GM12875 (cell line): ENCODE results near the gene SCAMP2.

Experiments used
- H3K4me3 ChIP-seq: one replicate; pipeline ENCODE4 v1.5.1; 2011; ENCODE audit warnings: low read depth, low read length, control low read depth
- TF ChIP-seq, protein P1 (sequence below): IDR thresholded peaks from 2 replicates; pipeline ENCODE4 v1.5.1; 2011; ENCODE audit warnings: low read depth, mild to moderate bottlenecking, control low read depth, inconsistent platforms, low read length, moderate library complexity, borderline replicate concordance; ENCODE audit not compliant: insufficient read depth

SCAMP2 gene

DNA sequence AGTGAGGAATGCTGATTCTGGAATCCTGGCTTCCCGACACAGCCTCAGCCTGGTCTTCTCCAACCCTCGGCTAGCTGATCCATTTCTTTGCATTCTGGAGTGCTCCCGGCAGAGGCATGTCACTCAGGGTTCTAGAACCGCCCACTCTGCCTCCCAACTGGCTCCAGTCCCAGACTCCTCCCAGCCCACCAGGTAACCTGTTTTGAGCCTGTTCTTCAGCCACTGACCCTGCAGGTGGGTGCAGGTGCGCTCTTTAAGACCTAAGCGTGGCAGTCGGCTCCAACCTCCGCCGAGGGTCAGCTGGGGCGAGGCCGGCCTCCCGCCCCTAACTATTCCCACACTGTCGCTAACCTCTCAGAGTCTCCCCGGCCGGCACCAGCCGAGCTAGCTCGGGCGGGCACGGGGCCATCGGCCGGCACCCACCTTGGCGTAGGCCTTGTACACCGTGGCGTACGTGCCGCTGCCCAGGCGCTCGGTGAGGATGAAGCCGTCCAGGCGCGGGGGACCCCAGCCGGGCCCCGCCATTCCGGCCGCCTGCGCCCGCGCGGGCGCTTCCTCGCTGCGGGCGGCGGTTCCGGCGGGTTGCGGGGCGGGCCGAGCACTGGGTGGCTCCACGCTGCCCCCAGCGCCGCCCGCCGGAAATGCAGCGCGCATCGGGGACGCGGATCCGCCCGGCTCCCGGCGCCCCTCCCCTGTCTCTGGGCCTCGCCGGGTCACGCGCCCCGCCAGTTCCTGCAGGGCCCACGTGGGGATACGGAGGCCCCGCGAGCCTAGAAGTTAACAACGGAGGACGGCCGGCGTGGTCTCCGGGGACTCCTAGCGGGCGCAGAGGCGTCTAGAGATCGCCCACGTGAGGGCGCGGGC, 30.4 kb downstream of the SCAMP2 start, which contains the start of gene ULK3:
Gene ULK3, minus strand, starts transcription at position 576 of the 864 bp plus-strand sequence. Its CDS starts 51 bp downstream, at position 525.
- H3K4me3 ChIP-seq, result peak within 1 kb of the TSS; percentile 75
- TF ChIP-seq, protein P1, sequence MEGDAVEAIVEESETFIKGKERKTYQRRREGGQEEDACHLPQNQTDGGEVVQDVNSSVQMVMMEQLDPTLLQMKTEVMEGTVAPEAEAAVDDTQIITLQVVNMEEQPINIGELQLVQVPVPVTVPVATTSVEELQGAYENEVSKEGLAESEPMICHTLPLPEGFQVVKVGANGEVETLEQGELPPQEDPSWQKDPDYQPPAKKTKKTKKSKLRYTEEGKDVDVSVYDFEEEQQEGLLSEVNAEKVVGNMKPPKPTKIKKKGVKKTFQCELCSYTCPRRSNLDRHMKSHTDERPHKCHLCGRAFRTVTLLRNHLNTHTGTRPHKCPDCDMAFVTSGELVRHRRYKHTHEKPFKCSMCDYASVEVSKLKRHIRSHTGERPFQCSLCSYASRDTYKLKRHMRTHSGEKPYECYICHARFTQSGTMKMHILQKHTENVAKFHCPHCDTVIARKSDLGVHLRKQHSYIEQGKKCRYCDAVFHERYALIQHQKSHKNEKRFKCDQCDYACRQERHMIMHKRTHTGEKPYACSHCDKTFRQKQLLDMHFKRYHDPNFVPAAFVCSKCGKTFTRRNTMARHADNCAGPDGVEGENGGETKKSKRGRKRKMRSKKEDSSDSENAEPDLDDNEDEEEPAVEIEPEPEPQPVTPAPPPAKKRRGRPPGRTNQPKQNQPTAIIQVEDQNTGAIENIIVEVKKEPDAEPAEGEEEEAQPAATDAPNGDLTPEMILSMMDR, result peak; percentile 68

DNA sequence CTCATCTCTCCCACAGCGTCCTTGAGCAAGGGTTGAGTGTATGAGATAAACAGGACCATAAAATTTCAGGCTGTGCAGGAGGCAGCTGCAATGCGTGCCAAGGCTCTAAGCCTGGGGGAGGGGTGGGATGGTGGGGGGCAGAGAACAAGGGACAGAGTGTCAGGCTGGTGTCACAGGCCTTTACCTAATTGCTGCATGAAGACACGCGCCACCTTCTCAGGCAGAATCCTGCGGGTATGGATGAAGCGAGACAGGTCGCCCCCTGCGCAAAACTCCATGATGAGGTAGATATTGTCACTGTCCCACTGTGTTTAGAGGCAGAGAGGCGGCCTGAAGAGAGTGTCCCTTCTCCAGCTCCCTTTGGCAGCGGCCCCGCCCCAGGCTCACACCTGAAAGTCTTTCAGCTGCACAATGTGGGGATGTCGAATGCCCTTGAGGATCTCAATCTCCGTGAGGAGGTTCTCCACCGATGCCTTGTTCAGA, 31.2 kb downstream of the SCAMP2 start:
- TF ChIP-seq, protein P1, result no peak

DNA sequence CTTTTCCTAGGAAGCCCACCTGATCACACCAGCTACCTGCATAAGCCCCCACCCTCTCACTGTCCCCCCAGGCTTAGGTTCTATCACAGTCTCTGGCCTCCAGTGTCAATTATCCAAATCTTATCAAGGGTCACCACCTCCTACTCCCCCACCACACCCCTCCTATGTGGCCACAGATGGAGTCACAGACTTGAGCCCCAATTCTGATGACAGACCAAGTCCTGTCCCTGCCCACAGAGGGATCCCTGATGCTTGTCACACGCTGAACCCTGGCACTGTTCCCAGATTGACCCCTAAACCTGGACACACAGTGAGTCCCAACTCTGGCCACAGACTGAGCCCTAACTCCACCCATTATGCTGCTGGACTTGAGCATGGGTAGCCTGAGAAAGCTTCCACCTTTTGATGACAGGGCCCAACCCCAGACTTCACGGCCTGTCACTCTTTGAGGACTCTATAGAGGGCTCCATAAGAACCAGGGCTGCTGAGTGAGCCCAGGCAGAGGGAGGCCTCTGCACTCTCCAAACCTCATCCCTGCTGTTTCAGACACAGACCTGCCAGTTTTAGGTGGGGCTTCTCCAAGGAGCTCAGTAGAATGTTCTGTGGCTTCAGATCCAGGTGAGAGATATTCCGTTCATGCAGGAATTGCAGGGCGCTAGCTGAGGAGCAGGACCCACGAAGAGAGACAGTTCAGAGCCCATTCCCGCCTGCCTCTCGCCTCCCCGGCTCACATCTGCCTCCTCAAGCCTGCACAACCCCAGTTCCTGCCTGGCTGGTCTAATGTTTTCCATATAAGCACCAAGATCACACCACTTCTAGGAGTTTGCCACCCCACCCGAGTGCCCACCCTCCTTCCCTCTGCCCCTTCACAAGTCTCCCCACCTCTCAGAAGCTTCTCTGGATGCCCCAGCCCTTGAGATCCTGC, 32.1 kb downstream of the SCAMP2 start:
- TF ChIP-seq, protein P1, result no peak

More for the DNA sequence above, 31.2 kb downstream of the SCAMP2 start:
- H3K4me3 ChIP-seq, result peak overlapping the region; percentile 75

DNA sequence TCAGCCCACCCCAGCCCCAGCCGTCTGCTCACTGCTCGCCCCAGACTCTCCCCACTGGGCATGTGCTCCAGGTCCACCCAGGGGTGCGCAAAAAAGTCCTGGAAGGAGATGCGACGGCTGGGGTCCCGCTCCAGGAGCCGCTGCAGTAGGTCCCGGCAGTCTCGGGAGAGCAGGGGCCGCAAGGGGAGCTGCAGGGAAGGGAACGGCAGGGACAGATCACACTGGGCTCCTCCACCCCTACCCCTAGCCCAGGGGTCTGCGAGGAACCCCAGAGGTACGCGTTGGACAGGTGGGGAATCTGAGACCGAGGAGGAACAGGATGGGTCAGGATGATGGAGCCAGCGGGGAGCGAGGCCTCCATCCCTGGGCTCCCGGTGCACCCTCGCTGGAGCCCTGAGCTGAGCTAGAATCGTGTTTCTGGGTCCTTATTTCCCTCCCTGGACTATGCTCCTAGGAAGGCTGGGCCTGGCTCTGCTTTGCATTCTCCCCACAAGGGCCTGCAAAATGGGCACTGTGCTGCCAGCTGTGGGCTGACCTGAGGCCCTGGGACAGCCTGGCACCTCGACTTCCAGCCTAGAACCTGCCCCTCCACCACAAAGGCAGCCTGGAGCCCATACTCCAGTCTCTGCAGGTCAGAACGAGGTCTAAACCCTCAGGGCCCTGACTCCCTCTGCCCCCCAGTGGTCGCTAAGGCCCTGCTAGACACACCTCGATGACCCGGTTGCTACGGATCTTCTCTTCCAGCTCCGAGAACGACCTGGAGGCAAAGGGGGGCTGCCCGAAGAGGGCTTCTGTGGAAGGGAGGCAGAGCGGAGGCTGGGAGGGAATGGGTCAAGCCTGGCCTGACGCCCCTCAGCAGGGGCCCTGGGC, 33.4 kb downstream of the SCAMP2 start:
- no peak overlapping the region for H3K4me3 ChIP-seq
- TF ChIP-seq, protein P1, result 0 out of 2 replicates have a peak, but pooled peaks have one; percentile 29

More for the DNA sequence above, 32.1 kb downstream of the SCAMP2 start:
- no peak overlapping the region for H3K4me3 ChIP-seq

DNA sequence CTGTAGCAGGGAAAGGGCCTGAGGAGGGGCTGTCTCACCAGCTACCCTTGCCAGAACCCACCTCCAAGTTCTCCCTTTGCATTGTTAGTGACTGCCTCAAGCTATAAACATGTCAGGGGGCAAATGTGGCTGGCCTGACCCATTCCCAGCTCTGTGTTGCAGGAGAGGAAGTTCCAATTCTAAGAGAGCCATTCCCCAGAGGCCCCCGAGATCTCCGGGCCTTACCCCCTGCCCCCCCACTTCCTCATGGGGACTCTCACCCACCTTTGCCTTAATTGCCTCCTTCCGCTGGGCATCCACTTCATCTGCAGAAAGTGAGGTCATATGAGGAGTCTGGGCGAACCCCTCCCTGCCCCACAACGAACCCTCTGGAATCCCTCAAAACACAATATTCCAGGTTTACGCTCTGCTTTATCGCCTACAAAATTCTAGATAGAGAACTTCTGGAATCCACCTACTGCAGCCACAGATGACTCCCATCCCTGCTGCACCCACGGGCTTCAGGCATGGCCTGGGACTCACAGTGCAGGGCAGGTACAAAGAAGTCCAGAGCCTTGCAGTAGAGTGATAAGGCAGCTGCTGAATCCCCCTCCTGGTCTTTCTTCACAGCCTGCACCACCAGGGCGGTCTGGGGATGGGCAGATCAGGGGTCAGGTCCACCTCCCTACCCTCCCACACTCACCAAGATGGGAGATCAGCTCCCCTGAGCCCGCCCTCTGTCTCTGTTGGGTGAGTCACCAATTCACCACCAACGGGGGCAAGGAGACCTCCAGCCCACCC, 34.2 kb downstream of the SCAMP2 start:
- TF ChIP-seq, protein P1, result no peak
- no peak overlapping the region for H3K4me3 ChIP-seq
